NCI-H2196 treated with DMSO at 0.1 percent for 48 hours (cell line): ENCODE data around the gene PACS2.
"Not testable (repeated sequence)": the region's sequence is repeated elsewhere in the genome, so short reads cannot be mapped to it uniquely, and the experiment has no call there.

Experiments
- DNase-seq: peaks from one replicate; lab custom pipeline; 2025; ENCODE audit not compliant: unreplicated experiment; lab: John Stamatoyannopoulos, UW

PACS2 gene

GRCh38 chr14:105329411-105330150 lies 15.0 kb downstream of the PACS2 start:
- no peak for DNase-seq

- DNase-seq: no peak
These were observed 15.9 kb downstream of the PACS2 start for GRCh38 chr14:105330491-105330895.

GRCh38 chr14:105331575-105332349 lies 17.2 kb downstream of the PACS2 start:
- DNase-seq: no peak

- no peak for DNase-seq
These were observed 17.9 kb downstream of the PACS2 start for GRCh38 chr14:105332350-105332874.

GRCh38 chr14:105333020-105333490 lies 18.5 kb downstream of the PACS2 start:
- no peak for DNase-seq

GRCh38 chr14:105333613-105334364 lies 19.2 kb downstream of the PACS2 start:
- no peak for DNase-seq

- DNase-seq: no peak
These were observed 20.1 kb downstream of the PACS2 start for GRCh38 chr14:105334383-105335230.

- DNase-seq: not testable (repeated sequence)
These were observed 20.6 kb downstream of the PACS2 start for GRCh38 chr14:105335231-105335542.

- no peak for DNase-seq
These were observed 21.4 kb downstream of the PACS2 start for GRCh38 chr14:105335735-105336476.

- DNase-seq: no peak
These were observed 22.1 kb downstream of the PACS2 start for GRCh38 chr14:105336477-105337287.

- no peak for DNase-seq
These were observed 22.9 kb downstream of the PACS2 start for GRCh38 chr14:105337433-105337832.

GRCh38 chr14:105337966-105338741 lies 23.6 kb downstream of the PACS2 start:
- no peak for DNase-seq

GRCh38 chr14:105340821-105341733 lies 26.5 kb downstream of the PACS2 start:
- DNase-seq: no peak

- no peak for DNase-seq
These were observed 28.6 kb downstream of the PACS2 start for GRCh38 chr14:105343194-105343593.

- DNase-seq: no peak
These were observed 31.6 kb downstream of the PACS2 start for GRCh38 chr14:105346200-105346533.

GRCh38 chr14:105346876-105347586 lies 32.5 kb downstream of the PACS2 start:
- no peak for DNase-seq

- DNase-seq: no peak
These were observed 33.0 kb downstream of the PACS2 start for GRCh38 chr14:105347587-105347968.
